ENCODE measurements around the gene POLR2J2.
"Not testable (repeated sequence)": the region's sequence is repeated elsewhere in the genome, so short reads cannot be mapped to it uniquely, and the experiment has no call there.

GRCh38 chr7:102718491-102718890 is 47.0 kb upstream of the POLR2J2 start:
- not testable (repeated sequence) for TF ChIP-seq CTCF (IDR thresholded peaks at IDR 0.05 in 2 of 3, conservative IDR thresholded peaks at IDR 0.05 in 1 of 3; ENCODE audit: insufficient read depth in 2 of 3, low read depth in 1 of 3, low read length in 3 of 3); ZC3H8 (IDR thresholded peaks at IDR 0.05); JUND (IDR thresholded peaks at IDR 0.05; ENCODE audit: borderline replicate concordance, low read depth, low read length); JUND (tag; IDR thresholded peaks at IDR 0.05; ENCODE audit: borderline replicate concordance, low read depth, low read length); KAT2B (IDR thresholded peaks at IDR 0.05; ENCODE audit: low read depth, low read length); RBM22 (IDR thresholded peaks at IDR 0.05; ENCODE audit: low read depth, low read length, poor library complexity, severe bottlenecking); ZNF175 (CRISPR knock-in tag; IDR thresholded peaks at IDR 0.05; ENCODE audit: low read depth); TAF1 (IDR thresholded peaks at IDR 0.05; ENCODE audit: control insufficient read depth, extremely low read depth, insufficient read depth, low read length, severe bottlenecking); TEAD4 (IDR thresholded peaks at IDR 0.05; ENCODE audit: low read length); TEAD4 (CRISPR knock-in tag; IDR thresholded peaks at IDR 0.05; ENCODE audit: borderline replicate concordance)
- TF ChIP-seq, protein P1, sequence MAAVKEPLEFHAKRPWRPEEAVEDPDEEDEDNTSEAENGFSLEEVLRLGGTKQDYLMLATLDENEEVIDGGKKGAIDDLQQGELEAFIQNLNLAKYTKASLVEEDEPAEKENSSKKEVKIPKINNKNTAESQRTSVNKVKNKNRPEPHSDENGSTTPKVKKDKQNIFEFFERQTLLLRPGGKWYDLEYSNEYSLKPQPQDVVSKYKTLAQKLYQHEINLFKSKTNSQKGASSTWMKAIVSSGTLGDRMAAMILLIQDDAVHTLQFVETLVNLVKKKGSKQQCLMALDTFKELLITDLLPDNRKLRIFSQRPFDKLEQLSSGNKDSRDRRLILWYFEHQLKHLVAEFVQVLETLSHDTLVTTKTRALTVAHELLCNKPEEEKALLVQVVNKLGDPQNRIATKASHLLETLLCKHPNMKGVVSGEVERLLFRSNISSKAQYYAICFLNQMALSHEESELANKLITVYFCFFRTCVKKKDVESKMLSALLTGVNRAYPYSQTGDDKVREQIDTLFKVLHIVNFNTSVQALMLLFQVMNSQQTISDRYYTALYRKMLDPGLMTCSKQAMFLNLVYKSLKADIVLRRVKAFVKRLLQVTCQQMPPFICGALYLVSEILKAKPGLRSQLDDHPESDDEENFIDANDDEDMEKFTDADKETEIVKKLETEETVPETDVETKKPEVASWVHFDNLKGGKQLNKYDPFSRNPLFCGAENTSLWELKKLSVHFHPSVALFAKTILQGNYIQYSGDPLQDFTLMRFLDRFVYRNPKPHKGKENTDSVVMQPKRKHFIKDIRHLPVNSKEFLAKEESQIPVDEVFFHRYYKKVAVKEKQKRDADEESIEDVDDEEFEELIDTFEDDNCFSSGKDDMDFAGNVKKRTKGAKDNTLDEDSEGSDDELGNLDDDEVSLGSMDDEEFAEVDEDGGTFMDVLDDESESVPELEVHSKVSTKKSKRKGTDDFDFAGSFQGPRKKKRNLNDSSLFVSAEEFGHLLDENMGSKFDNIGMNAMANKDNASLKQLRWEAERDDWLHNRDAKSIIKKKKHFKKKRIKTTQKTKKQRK (IDR thresholded peaks at IDR 0.05; ENCODE audit: borderline replicate concordance, low read depth, low read length), result not testable (repeated sequence)

Measured in K562 (cell line).